PC-3 (cell line): ENCODE data around the gene SMAP2.

Experiments
- CTCF ChIP-seq: fragments of 300-600 bp; sonication (generic); conservative IDR thresholded peaks from 2 replicates; pipeline ENCODE4 v1.5.1; 2017; ENCODE audit warnings: antibody characterized with exemption, low read depth, mild to moderate bottlenecking, low read length
- EZH2phosphoT487 ChIP-seq: fragments of 300-600 bp; sonication (generic); IDR thresholded peaks from 2 replicates; pipeline ENCODE4 v1.6.1; 2018; ENCODE audit warnings: mild to moderate bottlenecking, antibody characterized with exemption, low read length, borderline replicate concordance

GRCh38 chr1:40384887-40385286, 11.4 kb downstream of the SMAP2 start:
- TF ChIP-seq CTCF (no peak), EZH2phosphoT487 (no peak)
